WTC11 (cell line): Measurements from ENCODE around the gene ACBD4. TPM values are rescaled to one million over a fixed set of nuclear protein-coding genes. Genes with fewer than 3 reads are reported as not detected.
A peak's percentile ranks its signal among the peaks of the same experiment; 100 is the strongest.

Experiments
- ATAC-seq: fragments of 200-7000 bp; cut with Tn5 transposase; 2 replicates; pipeline ENCODE4 v1.10.0; 2021; ENCODE audit warnings: mild to moderate bottlenecking, moderate library complexity
- CTCF ChIA-PET: fragments of 300-600 bp; sonication (Branson Sonifier 250); formaldehyde crosslinking; loops from one replicate; lab custom pipeline; 2021; ENCODE audit warnings: antibody characterized with exemption; lab: Charles Lee
- POLR2A ChIA-PET: fragments of 350-600 bp; sonication (Branson Sonifier 250); formaldehyde crosslinking; loops from one replicate; lab custom pipeline; 2021; ENCODE audit warnings: antibody characterized with exemption; lab: Charles Lee
- DNase-seq: peaks from one replicate; pipeline ENCODE4 v3.0.0; 2021; ENCODE audit warnings: low spot score
- H3K27ac Mint-ChIP-seq: 2 replicates; pipeline ENCODE4 v1.8.0; 2021; ENCODE audit warnings: mixed read lengths
- H3K27me3 Mint-ChIP-seq: 2 replicates; pipeline ENCODE4 v1.8.0; 2021; ENCODE audit warnings: low read depth, mild to moderate bottlenecking, moderate library complexity, mixed read lengths
- H3K36me3 Mint-ChIP-seq: 2 replicates; pipeline ENCODE4 v1.8.0; 2021; ENCODE audit warnings: mixed read lengths
- H3K4me1 Mint-ChIP-seq: 2 replicates; pipeline ENCODE4 v1.8.0; 2022; ENCODE audit warnings: mixed read lengths
- H3K4me3 Mint-ChIP-seq: 2 replicates; pipeline ENCODE4 v1.8.0; 2021; ENCODE audit warnings: mild to moderate bottlenecking, moderate library complexity, mixed read lengths
- H3K9me3 Mint-ChIP-seq: 2 replicates; pipeline ENCODE4 v1.8.0; 2021; ENCODE audit warnings: mixed read lengths
- ATF1 ChIP-seq: sonication (generic); formaldehyde crosslinking; IDR thresholded peaks from 2 replicates; pipeline ENCODE4 v1.8.1; 2023; ENCODE audit warnings: mild to moderate bottlenecking, moderate library complexity, missing genetic modification reagents
- EMX1 ChIP-seq: fragments of 250-450 bp; sonication (Bioruptor Pico); IDR thresholded peaks from 2 replicates; pipeline ENCODE4 v1.8.0; 2021; ENCODE audit warnings: mild to moderate bottlenecking
- FOXK1 ChIP-seq: sonication (generic); formaldehyde crosslinking; IDR thresholded peaks from 2 replicates; pipeline ENCODE4 v1.8.0; 2022; ENCODE audit warnings: mild to moderate bottlenecking, moderate library complexity, missing genetic modification reagents
- GABPB1 ChIP-seq: sonication (generic); formaldehyde crosslinking; IDR thresholded peaks from 2 replicates; pipeline ENCODE4 v1.8.1; 2023; ENCODE audit warnings: mild to moderate bottlenecking, missing genetic modification reagents
- IRF2 ChIP-seq: sonication (generic); formaldehyde crosslinking; IDR thresholded peaks from 2 replicates; pipeline ENCODE4 v1.8.0; 2022; ENCODE audit warnings: low read depth, missing genetic modification reagents, borderline replicate concordance
- JUN ChIP-seq: sonication (generic); formaldehyde crosslinking; IDR thresholded peaks from 2 replicates; pipeline ENCODE4 v1.8.0; 2023; ENCODE audit warnings: mild to moderate bottlenecking, missing genetic modification reagents
- NFE2L1 ChIP-seq: sonication (generic); formaldehyde crosslinking; IDR thresholded peaks from 2 replicates; pipeline ENCODE4 v1.8.1; 2023; ENCODE audit warnings: missing genetic modification reagents
- NFYB ChIP-seq: sonication (generic); formaldehyde crosslinking; conservative IDR thresholded peaks from 2 replicates; pipeline ENCODE4 v1.8.0; 2022; ENCODE audit warnings: low read depth, missing genetic modification reagents
- PRRX2 ChIP-seq: fragments of 250-450 bp; sonication (Bioruptor Pico); IDR thresholded peaks from 2 replicates; pipeline ENCODE4 v1.8.0; 2021; ENCODE audit warnings: mild to moderate bottlenecking
- RELA ChIP-seq: sonication (generic); formaldehyde crosslinking; IDR thresholded peaks from 2 replicates; pipeline ENCODE4 v1.8.1; 2022; ENCODE audit warnings: missing genetic modification reagents, mild to moderate bottlenecking, borderline replicate concordance
- SMAD3 ChIP-seq: sonication (generic); formaldehyde crosslinking; IDR thresholded peaks from 2 replicates; pipeline ENCODE4 v1.8.0; 2022; ENCODE audit warnings: missing genetic modification reagents, mild to moderate bottlenecking, borderline replicate concordance
- TP53 ChIP-seq: sonication (generic); formaldehyde crosslinking; IDR thresholded peaks from 2 replicates; pipeline ENCODE4 v1.8.1; 2023; ENCODE audit warnings: mild to moderate bottlenecking, missing genetic modification reagents
- ZNF219 ChIP-seq: sonication (generic); formaldehyde crosslinking; IDR thresholded peaks from 2 replicates; pipeline ENCODE4 v1.8.0; 2023; ENCODE audit warnings: missing genetic modification reagents, mild to moderate bottlenecking, borderline replicate concordance
- ZNF232 ChIP-seq: sonication (generic); formaldehyde crosslinking; IDR thresholded peaks from 2 replicates; pipeline ENCODE4 v1.8.0; 2022; ENCODE audit warnings: mild to moderate bottlenecking, missing genetic modification reagents
- ZNF263 ChIP-seq: sonication (generic); formaldehyde crosslinking; IDR thresholded peaks from 2 replicates; pipeline ENCODE4 v1.8.1; 2022; ENCODE audit warnings: low read depth, mild to moderate bottlenecking, moderate library complexity, missing genetic modification reagents
- ZNF423 ChIP-seq: fragments of 250-450 bp; sonication (Bioruptor Pico); IDR thresholded peaks from 2 replicates; pipeline ENCODE4 v2.1.2; 2022; ENCODE audit warnings: mild to moderate bottlenecking, moderate library complexity
- total RNA-seq: library from RNA; stranded (reverse); gene quantifications from 3 replicates; pipeline ENCODE4 v1.2.3, GENCODE V29; 2021
- TF ChIP-seq, protein P1 (sequence below): fragments of 250-450 bp; sonication (Bioruptor Pico); IDR thresholded peaks from 2 replicates; pipeline ENCODE4 v1.9.0; 2021; ENCODE audit warnings: moderate library complexity, mild to moderate bottlenecking, inconsistent platforms, borderline replicate concordance
- TF ChIP-seq, protein P2 (sequence below): sonication (generic); formaldehyde crosslinking; IDR thresholded peaks from 2 replicates; pipeline ENCODE4 v1.8.1; 2022; ENCODE audit warnings: low read depth, missing genetic modification reagents, borderline replicate concordance
- TF ChIP-seq, protein P3 (sequence below): sonication (generic); formaldehyde crosslinking; conservative IDR thresholded peaks from 2 replicates; pipeline ENCODE4 v1.8.1; 2023; ENCODE audit warnings: mild to moderate bottlenecking, low read depth, missing genetic modification reagents, moderate library complexity
- TF ChIP-seq, protein P4 (sequence below): fragments of 250-450 bp; sonication (Bioruptor Pico); conservative IDR thresholded peaks from 2 replicates; pipeline ENCODE4 v1.9.0; 2021; ENCODE audit warnings: mild to moderate bottlenecking
- TF ChIP-seq, protein P5 (sequence below): sonication (generic); formaldehyde crosslinking; IDR thresholded peaks from 2 replicates; pipeline ENCODE4 v1.8.1; 2023; ENCODE audit warnings: mild to moderate bottlenecking, missing genetic modification reagents
- TF ChIP-seq, protein P6 (sequence below): fragments of 200-600 bp; IDR thresholded peaks from 2 replicates; pipeline ENCODE4 v1.8.0; 2022; ENCODE audit warnings: antibody characterized with exemption

ACBD4 gene
- total RNA-seq, 1 experiment from 2014 or later: 12.7 TPM

DNA sequence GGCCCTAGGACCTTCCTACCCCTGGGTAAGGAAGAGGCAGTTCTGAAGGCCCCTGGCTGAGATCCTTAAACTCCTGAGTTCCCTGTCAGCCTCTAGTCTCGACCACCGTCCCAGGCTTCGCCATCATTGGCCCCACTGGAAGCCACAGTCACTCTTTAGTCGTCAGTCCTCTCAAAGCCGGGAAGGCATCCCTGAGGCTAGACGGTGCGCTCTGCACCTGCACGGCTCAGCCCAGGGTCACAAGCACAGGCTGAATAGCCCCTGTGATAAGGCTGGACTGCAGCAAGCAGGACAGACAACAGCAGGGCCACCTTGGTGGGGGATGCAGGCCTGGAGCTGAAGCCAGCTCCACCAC, 9.5 kb downstream of the ACBD4 start:
- ATAC-seq (no peak), DNase-seq (no peak)
- peaks cover 5% of the 10 kb centered on the region; the same call in 1 of the 2 replicates for H3K27me3 Mint-ChIP-seq
- H3K4me1 Mint-ChIP-seq: peaks cover 28% of the 10 kb centered on the region
- TF ChIP-seq ZNF423 (CRISPR knock-in tag) (no peak), SMAD3 (CRISPR knock-in tag) (no peak), JUN (CRISPR knock-in tag) (no peak)
- TF ChIP-seq, protein P1, sequence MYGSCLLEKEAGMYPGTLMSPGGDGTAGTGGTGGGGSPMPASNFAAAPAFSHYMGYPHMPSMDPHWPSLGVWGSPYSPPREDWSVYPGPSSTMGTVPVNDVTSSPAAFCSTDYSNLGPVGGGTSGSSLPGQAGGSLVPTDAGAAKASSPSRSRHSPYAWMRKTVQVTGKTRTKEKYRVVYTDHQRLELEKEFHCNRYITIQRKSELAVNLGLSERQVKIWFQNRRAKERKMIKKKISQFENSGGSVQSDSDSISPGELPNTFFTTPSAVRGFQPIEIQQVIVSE: no peak
- peak overlapping the region; percentile 98 for H3K4me3 Mint-ChIP-seq
- no peaks in the 10 kb centered on the region for H3K9me3 Mint-ChIP-seq
- POLR2A ChIA-PET: interaction anchor here (0.9 to 3.1 kb wide), 5 partner anchors 10 to 84 kb away, joined by 3 to 16 read pairs (median 5); partner anchors contain the start of genes ACBD4, HEXIM2 and NMT1
- H3K27ac Mint-ChIP-seq: no peak overlapping the region; the same call in 1 of the 2 replicates
- peaks cover 3% of the 10 kb centered on the region; the same call in 1 of the 2 replicates for H3K36me3 Mint-ChIP-seq
- CTCF ChIA-PET: interaction anchor here (0.7 to 16.3 kb wide), 8 partner anchors 10 to 176 kb away, joined by 3 to 531 read pairs (median 7); partner anchors contain the start of genes ACBD4, HEXIM2 and PLCD3

DNA sequence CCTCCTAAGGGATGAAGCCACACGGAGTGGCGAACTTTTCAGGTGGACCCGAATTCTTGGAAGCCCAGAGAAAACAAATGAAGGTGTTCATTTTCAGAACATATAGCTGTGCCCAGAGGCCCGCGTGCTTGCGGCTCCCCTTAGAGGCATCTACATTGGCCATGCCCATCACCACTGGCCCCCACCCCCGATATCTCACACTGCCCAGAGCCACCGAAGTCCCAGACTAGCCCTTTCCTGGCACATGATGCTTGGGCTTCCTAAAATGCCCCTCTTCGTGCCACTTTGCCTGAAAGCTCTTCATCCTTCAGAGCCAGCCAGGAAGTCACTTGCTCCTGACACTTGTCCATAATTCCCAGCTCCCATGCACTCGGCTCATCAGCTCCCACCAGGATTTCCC, 10.7 kb downstream of the ACBD4 start:
- POLR2A ChIA-PET: interaction anchor here (2.4 to 3.1 kb wide), 2 partner anchors 15 to 26 kb away, joined by 5 to 16 read pairs; partner anchors contain the start of gene HEXIM2
- Mint-ChIP-seq H3K4me1 (peaks cover 36% of the 10 kb centered on the region), H3K36me3 (peaks cover under 1% of the 10 kb centered on the region; the same call in 1 of the 2 replicates), H3K27ac (no peak overlapping the region), H3K9me3 (no peaks in the 10 kb centered on the region), H3K27me3 (peaks cover 5% of the 10 kb centered on the region; the same call in 1 of the 2 replicates), H3K4me3 (peak overlapping the region; percentile 98)
- ATAC-seq (no peak), DNase-seq (no peak)
- TF ChIP-seq, protein P2, sequence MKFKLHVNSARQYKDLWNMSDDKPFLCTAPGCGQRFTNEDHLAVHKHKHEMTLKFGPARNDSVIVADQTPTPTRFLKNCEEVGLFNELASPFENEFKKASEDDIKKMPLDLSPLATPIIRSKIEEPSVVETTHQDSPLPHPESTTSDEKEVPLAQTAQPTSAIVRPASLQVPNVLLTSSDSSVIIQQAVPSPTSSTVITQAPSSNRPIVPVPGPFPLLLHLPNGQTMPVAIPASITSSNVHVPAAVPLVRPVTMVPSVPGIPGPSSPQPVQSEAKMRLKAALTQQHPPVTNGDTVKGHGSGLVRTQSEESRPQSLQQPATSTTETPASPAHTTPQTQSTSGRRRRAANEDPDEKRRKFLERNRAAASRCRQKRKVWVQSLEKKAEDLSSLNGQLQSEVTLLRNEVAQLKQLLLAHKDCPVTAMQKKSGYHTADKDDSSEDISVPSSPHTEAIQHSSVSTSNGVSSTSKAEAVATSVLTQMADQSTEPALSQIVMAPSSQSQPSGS (CRISPR knock-in tag): no peak
- no peak for TF ChIP-seq ATF1
- CTCF ChIA-PET: interaction anchor here (1.4 to 16.3 kb wide), 3 partner anchors 12 to 51 kb away, joined by 7 to 531 read pairs (median 171); partner anchors contain the start of genes ACBD4, HEXIM2 and PLCD3

DNA sequence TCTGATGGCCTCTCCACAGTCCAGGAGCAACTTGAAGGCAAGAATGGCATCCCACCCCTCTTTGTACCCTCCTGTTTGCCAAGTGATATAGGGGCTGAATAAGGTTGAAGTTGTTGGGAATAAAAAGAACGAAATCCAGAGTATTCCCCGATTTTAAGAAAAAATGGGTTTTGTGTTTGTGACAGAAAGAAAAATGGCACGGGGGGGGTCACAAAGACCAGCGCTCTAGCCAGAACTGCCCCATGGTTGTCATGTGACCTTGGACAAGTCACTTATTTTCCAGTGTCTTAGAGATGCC, 11.1 kb downstream of the ACBD4 start:
- TF ChIP-seq GABPB1 (no peak), ZNF219 (CRISPR knock-in tag) (no peak), NFE2L1 (CRISPR knock-in tag) (no peak), PRRX2 (no peak), EMX1 (CRISPR knock-in tag) (no peak), IRF2 (CRISPR knock-in tag) (no peak), RELA (CRISPR knock-in tag) (no peak), ZNF232 (CRISPR knock-in tag) (no peak), NFYB (CRISPR knock-in tag) (no peak), FOXK1 (CRISPR knock-in tag) (no peak), ZNF263 (CRISPR knock-in tag) (no peak), TP53 (CRISPR knock-in tag) (no peak)
- TF ChIP-seq, protein P3, sequence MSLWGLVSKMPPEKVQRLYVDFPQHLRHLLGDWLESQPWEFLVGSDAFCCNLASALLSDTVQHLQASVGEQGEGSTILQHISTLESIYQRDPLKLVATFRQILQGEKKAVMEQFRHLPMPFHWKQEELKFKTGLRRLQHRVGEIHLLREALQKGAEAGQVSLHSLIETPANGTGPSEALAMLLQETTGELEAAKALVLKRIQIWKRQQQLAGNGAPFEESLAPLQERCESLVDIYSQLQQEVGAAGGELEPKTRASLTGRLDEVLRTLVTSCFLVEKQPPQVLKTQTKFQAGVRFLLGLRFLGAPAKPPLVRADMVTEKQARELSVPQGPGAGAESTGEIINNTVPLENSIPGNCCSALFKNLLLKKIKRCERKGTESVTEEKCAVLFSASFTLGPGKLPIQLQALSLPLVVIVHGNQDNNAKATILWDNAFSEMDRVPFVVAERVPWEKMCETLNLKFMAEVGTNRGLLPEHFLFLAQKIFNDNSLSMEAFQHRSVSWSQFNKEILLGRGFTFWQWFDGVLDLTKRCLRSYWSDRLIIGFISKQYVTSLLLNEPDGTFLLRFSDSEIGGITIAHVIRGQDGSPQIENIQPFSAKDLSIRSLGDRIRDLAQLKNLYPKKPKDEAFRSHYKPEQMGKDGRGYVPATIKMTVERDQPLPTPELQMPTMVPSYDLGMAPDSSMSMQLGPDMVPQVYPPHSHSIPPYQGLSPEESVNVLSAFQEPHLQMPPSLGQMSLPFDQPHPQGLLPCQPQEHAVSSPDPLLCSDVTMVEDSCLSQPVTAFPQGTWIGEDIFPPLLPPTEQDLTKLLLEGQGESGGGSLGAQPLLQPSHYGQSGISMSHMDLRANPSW (CRISPR knock-in tag): no peak
- TF ChIP-seq, protein P4, sequence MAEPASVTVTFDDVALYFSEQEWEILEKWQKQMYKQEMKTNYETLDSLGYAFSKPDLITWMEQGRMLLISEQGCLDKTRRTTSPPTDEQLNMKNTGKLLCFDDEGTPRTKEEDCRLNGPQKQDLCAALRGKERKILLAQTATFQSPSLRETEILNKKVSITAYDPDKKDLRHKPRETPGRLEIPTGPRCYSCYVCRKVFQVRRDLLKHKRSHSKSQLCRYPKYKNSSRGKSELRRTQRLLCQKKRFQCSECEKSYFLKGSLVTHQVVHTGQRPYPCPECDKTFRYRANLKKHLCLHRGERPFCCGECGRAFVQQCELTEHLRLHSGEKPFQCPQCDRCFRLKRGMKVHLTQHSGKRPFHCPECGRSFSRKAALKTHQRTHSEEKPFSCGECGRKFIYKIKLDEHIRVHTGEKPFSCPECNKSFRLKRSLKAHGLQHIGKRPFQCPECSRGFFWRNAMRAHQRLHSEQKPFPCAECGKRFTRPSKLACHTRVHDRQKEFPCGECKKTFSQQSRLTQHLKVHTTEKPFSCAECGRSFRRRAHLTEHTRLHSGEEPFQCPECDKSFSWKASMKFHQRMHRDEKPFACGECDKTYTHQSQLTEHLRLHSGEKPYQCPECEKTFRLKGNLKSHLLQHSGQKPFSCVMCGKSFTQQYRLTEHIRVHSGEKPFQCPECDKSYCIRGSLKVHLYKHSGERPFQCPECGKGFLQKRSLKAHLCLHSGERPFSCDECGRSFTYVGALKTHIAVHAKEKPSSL (CRISPR knock-in tag): no peak
- TF ChIP-seq, protein P5, sequence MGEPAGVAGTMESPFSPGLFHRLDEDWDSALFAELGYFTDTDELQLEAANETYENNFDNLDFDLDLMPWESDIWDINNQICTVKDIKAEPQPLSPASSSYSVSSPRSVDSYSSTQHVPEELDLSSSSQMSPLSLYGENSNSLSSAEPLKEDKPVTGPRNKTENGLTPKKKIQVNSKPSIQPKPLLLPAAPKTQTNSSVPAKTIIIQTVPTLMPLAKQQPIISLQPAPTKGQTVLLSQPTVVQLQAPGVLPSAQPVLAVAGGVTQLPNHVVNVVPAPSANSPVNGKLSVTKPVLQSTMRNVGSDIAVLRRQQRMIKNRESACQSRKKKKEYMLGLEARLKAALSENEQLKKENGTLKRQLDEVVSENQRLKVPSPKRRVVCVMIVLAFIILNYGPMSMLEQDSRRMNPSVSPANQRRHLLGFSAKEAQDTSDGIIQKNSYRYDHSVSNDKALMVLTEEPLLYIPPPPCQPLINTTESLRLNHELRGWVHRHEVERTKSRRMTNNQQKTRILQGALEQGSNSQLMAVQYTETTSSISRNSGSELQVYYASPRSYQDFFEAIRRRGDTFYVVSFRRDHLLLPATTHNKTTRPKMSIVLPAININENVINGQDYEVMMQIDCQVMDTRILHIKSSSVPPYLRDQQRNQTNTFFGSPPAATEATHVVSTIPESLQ (CRISPR knock-in tag): no peak
- TF ChIP-seq, protein P6, sequence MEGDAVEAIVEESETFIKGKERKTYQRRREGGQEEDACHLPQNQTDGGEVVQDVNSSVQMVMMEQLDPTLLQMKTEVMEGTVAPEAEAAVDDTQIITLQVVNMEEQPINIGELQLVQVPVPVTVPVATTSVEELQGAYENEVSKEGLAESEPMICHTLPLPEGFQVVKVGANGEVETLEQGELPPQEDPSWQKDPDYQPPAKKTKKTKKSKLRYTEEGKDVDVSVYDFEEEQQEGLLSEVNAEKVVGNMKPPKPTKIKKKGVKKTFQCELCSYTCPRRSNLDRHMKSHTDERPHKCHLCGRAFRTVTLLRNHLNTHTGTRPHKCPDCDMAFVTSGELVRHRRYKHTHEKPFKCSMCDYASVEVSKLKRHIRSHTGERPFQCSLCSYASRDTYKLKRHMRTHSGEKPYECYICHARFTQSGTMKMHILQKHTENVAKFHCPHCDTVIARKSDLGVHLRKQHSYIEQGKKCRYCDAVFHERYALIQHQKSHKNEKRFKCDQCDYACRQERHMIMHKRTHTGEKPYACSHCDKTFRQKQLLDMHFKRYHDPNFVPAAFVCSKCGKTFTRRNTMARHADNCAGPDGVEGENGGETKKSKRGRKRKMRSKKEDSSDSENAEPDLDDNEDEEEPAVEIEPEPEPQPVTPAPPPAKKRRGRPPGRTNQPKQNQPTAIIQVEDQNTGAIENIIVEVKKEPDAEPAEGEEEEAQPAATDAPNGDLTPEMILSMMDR: no peak
- ATAC-seq (no peak), DNase-seq (no peak)
- Mint-ChIP-seq H3K4me1 (peaks cover 39% of the 10 kb centered on the region), H3K9me3 (no peaks in the 10 kb centered on the region), H3K36me3 (no peaks in the 10 kb centered on the region; the same call in 1 of the 2 replicates), H3K4me3 (peak overlapping the region; percentile 98), H3K27me3 (peaks cover 5% of the 10 kb centered on the region; the same call in 1 of the 2 replicates), H3K27ac (peak overlapping the region; percentile 99)
- ChIA-PET POLR2A (interaction anchor here (2.4 kb wide), 1 partner anchor 26 kb away, joined by 5 read pairs; no protein-coding TSS in a partner anchor), CTCF (interaction anchor here (1.4 to 16.3 kb wide), 3 partner anchors 12 to 51 kb away, joined by 7 to 531 read pairs (median 171); partner anchors contain the start of genes ACBD4, HEXIM2 and PLCD3)
